Measurements from ENCODE around the gene FAM170B. TPM values are rescaled to one million over a fixed set of nuclear protein-coding genes. Genes with fewer than 3 reads are reported as not detected.

FAM170B gene
- total and polyA plus RNA-seq, 2 experiments from 2014 or later = not detected

- no peaks in the 10 kb centered on the region for H3K79me2 ChIP-seq (replicated peaks; ENCODE audit: insufficient read depth)
- no peak overlapping the region for H2AFZ ChIP-seq
- no peaks in the 10 kb centered on the region for H3K36me3 ChIP-seq (ENCODE audit: insufficient read depth)
- H3K4me3 Mint-ChIP-seq = no peak overlapping the region
- no peaks in the 10 kb centered on the region for H4K20me1 ChIP-seq (replicated peaks; ENCODE audit: insufficient read depth)
- peaks cover 11% of the 10 kb centered on the region for H3K4me1 Mint-ChIP-seq
- H3K9me2 ChIP-seq (ENCODE audit: insufficient read depth) = no peaks in the 10 kb centered on the region
- no peak overlapping the region; the same call in 1 of the 2 replicates for H3K27ac Mint-ChIP-seq
- ATAC-seq (no peak), DNase-seq (ENCODE audit: low spot score) (no peak)
- no peaks in the 10 kb centered on the region for H3K36me3 Mint-ChIP-seq (ENCODE audit: low read depth)
- H3K4me1 ChIP-seq (ENCODE audit: insufficient read depth) = no peaks in the 10 kb centered on the region
- no peak overlapping the region for H3K4me3 ChIP-seq
- H3K4me2 ChIP-seq = no peak overlapping the region
- H3K27me3 Mint-ChIP-seq (ENCODE audit: insufficient read depth, low read depth, poor library complexity) = peaks cover 1% of the 10 kb centered on the region
- H3K27ac ChIP-seq (ENCODE audit: low read depth) = no peak overlapping the region
- TF ChIP-seq EZH2 (IDR thresholded peaks at IDR 0.05; ENCODE audit: low read depth, unreplicated experiment) (no peak), ZNF462 (CRISPR knock-in tag; IDR thresholded peaks at IDR 0.05) (no peak), POLR2AphosphoS5 (IDR thresholded peaks at IDR 0.05; ENCODE audit: low read depth) (no peak), STAT1 (IDR thresholded peaks at IDR 0.05; ENCODE audit: unreplicated experiment) (no peak), JUNB (IDR thresholded peaks at IDR 0.05; ENCODE audit: unreplicated experiment) (no peak)
- TF ChIP-seq, protein P1, sequence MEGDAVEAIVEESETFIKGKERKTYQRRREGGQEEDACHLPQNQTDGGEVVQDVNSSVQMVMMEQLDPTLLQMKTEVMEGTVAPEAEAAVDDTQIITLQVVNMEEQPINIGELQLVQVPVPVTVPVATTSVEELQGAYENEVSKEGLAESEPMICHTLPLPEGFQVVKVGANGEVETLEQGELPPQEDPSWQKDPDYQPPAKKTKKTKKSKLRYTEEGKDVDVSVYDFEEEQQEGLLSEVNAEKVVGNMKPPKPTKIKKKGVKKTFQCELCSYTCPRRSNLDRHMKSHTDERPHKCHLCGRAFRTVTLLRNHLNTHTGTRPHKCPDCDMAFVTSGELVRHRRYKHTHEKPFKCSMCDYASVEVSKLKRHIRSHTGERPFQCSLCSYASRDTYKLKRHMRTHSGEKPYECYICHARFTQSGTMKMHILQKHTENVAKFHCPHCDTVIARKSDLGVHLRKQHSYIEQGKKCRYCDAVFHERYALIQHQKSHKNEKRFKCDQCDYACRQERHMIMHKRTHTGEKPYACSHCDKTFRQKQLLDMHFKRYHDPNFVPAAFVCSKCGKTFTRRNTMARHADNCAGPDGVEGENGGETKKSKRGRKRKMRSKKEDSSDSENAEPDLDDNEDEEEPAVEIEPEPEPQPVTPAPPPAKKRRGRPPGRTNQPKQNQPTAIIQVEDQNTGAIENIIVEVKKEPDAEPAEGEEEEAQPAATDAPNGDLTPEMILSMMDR (conservative IDR thresholded peaks at IDR 0.05; ENCODE audit: low read depth in 2 of 2) = no peak
- no peaks in the 10 kb centered on the region for H3K27me3 ChIP-seq (ENCODE audit: insufficient read depth)
- H3F3A ChIP-seq (replicated peaks; ENCODE audit: low read depth) = no peaks in the 10 kb centered on the region
- no peaks in the 10 kb centered on the region for H3K9me3 Mint-ChIP-seq
Measured at GRCh38 chr10:49167425-49168170, 33.8 kb upstream of the FAM170B start.
